HCT116 (cell line): Measurements from ENCODE around the gene SCN2B.

Source experiments
- EGR1 ChIP-seq: IDR thresholded peaks from 2 replicates; pipeline ENCODE4 v1.6.1; 2012; ENCODE audit warnings: low read depth
- FOSL1 ChIP-seq: IDR thresholded peaks from 2 replicates; pipeline ENCODE4 v1.6.1; 2012; ENCODE audit warnings: low read depth
- JUND ChIP-seq: IDR thresholded peaks from 2 replicates; pipeline ENCODE4 v1.6.1; 2012
- POLR2AphosphoS5 ChIP-seq: IDR thresholded peaks from 2 replicates; pipeline ENCODE4 v1.6.1; 2011; ENCODE audit warnings: mild to moderate bottlenecking, low read depth, low read length, moderate library complexity
- RAD21 ChIP-seq: IDR thresholded peaks from 2 replicates; pipeline ENCODE4 v1.6.1; 2012; ENCODE audit warnings: low read depth, mild to moderate bottlenecking
- TF ChIP-seq, protein P1 (sequence below), 3 experiments: fragments of 200-600 bp in 1 of 3; sonication (generic) in 1 of 3; IDR thresholded peaks in 2 of 3; conservative IDR thresholded peaks in 1 of 3; 2 replicates each; pipeline ENCODE4 v1.5.1; 2012 to 2017; ENCODE audit warnings: low read depth in 2 of 3, low read length in 2 of 3, antibody characterized with exemption in 1 of 3, borderline replicate concordance in 1 of 3, control low read depth in 1 of 3, mild to moderate bottlenecking in 1 of 3, mixed read lengths in 1 of 3, mixed run types in 1 of 3, moderate library complexity in 1 of 3; ENCODE audit not compliant: insufficient read depth in 1 of 3
- TF ChIP-seq, protein P2 (sequence below): IDR thresholded peaks from 2 replicates; pipeline ENCODE4 v1.6.1; 2012

DNA sequence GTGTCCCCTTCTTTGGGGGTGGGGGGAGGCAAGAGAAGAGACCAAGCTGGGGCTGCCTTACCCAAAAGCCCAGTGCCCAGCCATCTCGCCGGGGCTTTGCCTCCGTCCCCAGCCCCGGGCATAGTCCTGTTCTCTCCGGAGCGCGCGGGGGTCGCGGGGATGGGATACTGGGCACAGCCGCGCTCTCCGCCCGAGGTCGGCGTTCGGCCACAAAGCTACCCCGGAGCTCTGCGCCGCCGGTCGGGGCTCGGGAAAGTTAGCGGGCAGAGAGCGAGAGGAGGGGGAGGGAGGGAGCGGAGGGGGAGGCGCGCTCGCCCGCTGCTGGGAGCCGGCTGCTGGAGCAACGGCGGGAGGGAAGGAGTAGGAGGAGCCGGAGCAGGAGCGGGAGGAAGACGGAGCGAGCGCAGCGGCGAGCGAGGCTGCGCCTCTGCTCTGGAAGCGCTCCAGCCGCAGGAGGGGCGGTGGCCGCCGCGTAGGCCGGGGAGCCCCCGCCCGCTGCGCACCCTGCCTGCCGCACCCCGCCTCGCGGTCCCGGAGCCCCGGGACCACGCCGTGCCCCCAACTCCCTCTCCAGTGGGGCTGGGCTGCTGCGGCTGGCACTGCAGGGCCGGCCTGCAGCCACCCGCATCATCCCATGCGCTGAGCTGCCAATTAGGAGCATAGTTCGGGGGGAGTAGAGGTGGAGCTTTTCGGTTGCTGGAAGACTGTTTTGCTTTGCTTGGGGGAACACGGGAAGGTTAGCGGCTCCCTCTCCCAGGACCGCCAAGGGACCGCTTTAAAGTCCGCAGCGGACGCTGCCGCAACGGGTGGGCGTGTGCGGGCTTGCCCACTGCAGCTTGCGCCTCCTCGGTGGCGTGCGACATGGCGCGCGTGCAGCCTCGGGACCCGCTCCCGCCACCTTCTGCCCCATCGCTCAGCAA is 23.6 kb downstream of the SCN2B start, which contains the start of gene SCN4B:
- TF ChIP-seq, protein P1, sequence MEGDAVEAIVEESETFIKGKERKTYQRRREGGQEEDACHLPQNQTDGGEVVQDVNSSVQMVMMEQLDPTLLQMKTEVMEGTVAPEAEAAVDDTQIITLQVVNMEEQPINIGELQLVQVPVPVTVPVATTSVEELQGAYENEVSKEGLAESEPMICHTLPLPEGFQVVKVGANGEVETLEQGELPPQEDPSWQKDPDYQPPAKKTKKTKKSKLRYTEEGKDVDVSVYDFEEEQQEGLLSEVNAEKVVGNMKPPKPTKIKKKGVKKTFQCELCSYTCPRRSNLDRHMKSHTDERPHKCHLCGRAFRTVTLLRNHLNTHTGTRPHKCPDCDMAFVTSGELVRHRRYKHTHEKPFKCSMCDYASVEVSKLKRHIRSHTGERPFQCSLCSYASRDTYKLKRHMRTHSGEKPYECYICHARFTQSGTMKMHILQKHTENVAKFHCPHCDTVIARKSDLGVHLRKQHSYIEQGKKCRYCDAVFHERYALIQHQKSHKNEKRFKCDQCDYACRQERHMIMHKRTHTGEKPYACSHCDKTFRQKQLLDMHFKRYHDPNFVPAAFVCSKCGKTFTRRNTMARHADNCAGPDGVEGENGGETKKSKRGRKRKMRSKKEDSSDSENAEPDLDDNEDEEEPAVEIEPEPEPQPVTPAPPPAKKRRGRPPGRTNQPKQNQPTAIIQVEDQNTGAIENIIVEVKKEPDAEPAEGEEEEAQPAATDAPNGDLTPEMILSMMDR (IDR thresholded peaks at IDR 0.05 in 2 of 3, conservative IDR thresholded peaks at IDR 0.05 in 1 of 3; ENCODE audit: borderline replicate concordance in 1 of 3, insufficient read depth in 1 of 3, low read depth in 2 of 3, low read length in 2 of 3) = no peak
- no peak for TF ChIP-seq RAD21
- TF ChIP-seq, protein P2, sequence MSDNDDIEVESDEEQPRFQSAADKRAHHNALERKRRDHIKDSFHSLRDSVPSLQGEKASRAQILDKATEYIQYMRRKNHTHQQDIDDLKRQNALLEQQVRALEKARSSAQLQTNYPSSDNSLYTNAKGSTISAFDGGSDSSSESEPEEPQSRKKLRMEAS = no peak
- no peak for TF ChIP-seq EGR1
- no peak for TF ChIP-seq POLR2AphosphoS5
- TF ChIP-seq FOSL1 = no peak
- TF ChIP-seq JUND = no peak
